ENCODE data around the gene TMEM190.

- TF ChIP-seq, protein P1, sequence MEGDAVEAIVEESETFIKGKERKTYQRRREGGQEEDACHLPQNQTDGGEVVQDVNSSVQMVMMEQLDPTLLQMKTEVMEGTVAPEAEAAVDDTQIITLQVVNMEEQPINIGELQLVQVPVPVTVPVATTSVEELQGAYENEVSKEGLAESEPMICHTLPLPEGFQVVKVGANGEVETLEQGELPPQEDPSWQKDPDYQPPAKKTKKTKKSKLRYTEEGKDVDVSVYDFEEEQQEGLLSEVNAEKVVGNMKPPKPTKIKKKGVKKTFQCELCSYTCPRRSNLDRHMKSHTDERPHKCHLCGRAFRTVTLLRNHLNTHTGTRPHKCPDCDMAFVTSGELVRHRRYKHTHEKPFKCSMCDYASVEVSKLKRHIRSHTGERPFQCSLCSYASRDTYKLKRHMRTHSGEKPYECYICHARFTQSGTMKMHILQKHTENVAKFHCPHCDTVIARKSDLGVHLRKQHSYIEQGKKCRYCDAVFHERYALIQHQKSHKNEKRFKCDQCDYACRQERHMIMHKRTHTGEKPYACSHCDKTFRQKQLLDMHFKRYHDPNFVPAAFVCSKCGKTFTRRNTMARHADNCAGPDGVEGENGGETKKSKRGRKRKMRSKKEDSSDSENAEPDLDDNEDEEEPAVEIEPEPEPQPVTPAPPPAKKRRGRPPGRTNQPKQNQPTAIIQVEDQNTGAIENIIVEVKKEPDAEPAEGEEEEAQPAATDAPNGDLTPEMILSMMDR (conservative IDR thresholded peaks at IDR 0.05 in 1 of 2, IDR thresholded peaks at IDR 0.05 in 1 of 2; ENCODE audit: extremely low read depth in 1 of 2, insufficient read depth in 1 of 2, low read depth in 1 of 2, low read length in 2 of 2) = no peak
- no peak for TF ChIP-seq EZH2 (IDR thresholded peaks at IDR 0.05; ENCODE audit: borderline replicate concordance, low read length)
Measured at GRCh38 chr19:55406826-55407549, 30.4 kb downstream of the TMEM190 start.
